Body of pancreas (tissue), 4 donors: Measurements from ENCODE around the gene GALNT6.

ENCODE experiments used
- POLR2A ChIP-seq, 3 donors: fragments of 450-650 bp; IDR thresholded peaks; one replicate each; pipeline ENCODE4 v1.6.1; 2016; ENCODE audit warnings: antibody characterized with exemption in 3 of 3, mild to moderate bottlenecking in 2 of 3
- TF ChIP-seq, protein P1 (sequence below), 7 experiments: fragments of 450-650 bp in 4 of 7; fragments of 200-600 bp in 3 of 7; sonication (generic) in 3 of 7; IDR thresholded peaks; one replicate each; pipeline ENCODE4 v1.5.1; 2016 to 2019; ENCODE audit warnings: antibody characterized with exemption in 7 of 7

- TF ChIP-seq, protein P1, sequence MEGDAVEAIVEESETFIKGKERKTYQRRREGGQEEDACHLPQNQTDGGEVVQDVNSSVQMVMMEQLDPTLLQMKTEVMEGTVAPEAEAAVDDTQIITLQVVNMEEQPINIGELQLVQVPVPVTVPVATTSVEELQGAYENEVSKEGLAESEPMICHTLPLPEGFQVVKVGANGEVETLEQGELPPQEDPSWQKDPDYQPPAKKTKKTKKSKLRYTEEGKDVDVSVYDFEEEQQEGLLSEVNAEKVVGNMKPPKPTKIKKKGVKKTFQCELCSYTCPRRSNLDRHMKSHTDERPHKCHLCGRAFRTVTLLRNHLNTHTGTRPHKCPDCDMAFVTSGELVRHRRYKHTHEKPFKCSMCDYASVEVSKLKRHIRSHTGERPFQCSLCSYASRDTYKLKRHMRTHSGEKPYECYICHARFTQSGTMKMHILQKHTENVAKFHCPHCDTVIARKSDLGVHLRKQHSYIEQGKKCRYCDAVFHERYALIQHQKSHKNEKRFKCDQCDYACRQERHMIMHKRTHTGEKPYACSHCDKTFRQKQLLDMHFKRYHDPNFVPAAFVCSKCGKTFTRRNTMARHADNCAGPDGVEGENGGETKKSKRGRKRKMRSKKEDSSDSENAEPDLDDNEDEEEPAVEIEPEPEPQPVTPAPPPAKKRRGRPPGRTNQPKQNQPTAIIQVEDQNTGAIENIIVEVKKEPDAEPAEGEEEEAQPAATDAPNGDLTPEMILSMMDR (IDR thresholded peaks at IDR 0.05): no peak
- TF ChIP-seq POLR2A (IDR thresholded peaks at IDR 0.05): no peak
These were observed 2.4 kb downstream of the GALNT6 start for GRCh38 chr12:51388846-51389245.
